NCI-H748 (cell line): ENCODE measurements around the gene SLC12A4.

Experiments used
- DNase-seq: peaks from one replicate; lab custom pipeline; 2025; ENCODE audit not compliant: unreplicated experiment; lab: John Stamatoyannopoulos, UW

The SLC12A4 gene

GRCh38 chr16:67902831-67903230, 65.6 kb downstream of the SLC12A4 start:
- DNase-seq, result no peak

GRCh38 chr16:67901734-67902133, 66.7 kb downstream of the SLC12A4 start:
- no peak for DNase-seq

- DNase-seq, result no peak
These were observed 71.2 kb downstream of the SLC12A4 start for GRCh38 chr16:67897231-67897630.

- DNase-seq, result no peak
These were observed 74.6 kb downstream of the SLC12A4 start for GRCh38 chr16:67893743-67894399.
